ENCODE results near the gene SLC13A2.

SLC13A2 gene

DNA sequence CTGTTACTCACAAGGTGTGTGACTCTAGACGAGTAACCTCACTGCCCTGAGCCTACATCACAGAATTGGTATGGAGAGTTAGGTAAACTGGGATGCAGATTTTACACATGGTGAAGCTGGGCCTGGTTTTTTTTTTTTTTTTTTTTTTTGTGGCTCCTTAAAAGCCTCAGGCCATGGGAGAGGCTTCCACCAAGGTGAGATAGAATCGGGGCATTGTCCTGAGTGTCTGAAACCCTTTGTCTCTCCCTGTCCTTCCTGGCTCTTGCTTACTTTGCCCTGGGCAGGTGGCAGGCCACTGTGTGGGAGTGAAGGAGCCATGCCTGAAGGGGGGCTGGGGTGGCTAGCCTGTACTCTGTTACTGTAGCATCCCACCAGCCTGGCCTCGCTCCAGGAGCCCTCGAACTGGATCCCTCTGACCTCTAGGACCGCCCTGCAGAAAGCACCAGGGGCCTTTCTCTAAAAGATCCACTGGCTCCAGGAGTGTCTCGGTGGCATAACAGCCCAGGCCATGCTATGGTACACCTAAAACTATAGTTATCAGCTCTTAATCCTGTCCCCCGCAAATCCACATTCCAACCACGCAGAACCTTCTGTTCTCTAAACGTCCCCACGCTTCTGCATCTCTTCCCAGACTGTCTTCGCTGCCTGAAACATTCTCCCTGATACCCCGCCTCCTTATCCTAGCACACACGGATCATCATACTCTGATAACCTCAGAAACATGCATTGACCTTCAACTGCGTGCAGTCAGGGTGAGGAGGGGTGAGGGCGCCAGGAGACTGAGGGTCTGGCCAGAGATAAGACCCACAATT, 1.7 kb upstream of the SLC13A2 start:
- DNase-seq = no peak

- no peak for DNase-seq
Measured at GRCh38 chr17:28472871-28473497, 460 bp upstream of the SLC13A2 start.

DNA sequence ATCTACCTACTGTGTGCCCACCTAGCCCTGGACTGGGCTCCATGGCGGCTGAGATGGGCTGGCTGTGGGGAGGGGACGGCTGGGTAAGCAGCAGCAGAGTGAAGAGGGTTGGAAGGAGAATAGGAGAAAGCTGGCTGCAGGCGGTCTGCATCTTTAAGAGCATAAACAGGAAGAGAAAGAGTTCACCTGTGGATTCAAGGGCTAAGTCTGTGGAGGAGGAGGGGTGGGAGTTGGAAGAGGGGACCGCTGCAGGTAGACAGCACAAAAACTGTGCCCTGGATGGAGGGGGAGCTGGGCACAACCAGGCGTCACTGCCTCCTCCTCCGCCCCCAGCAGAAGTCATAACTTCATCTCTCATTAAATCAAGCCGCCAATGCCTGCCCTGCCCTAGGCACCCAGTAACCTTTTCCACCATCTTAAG, 677 bp downstream of the SLC13A2 start:
- DNase-seq = no peak

DNA sequence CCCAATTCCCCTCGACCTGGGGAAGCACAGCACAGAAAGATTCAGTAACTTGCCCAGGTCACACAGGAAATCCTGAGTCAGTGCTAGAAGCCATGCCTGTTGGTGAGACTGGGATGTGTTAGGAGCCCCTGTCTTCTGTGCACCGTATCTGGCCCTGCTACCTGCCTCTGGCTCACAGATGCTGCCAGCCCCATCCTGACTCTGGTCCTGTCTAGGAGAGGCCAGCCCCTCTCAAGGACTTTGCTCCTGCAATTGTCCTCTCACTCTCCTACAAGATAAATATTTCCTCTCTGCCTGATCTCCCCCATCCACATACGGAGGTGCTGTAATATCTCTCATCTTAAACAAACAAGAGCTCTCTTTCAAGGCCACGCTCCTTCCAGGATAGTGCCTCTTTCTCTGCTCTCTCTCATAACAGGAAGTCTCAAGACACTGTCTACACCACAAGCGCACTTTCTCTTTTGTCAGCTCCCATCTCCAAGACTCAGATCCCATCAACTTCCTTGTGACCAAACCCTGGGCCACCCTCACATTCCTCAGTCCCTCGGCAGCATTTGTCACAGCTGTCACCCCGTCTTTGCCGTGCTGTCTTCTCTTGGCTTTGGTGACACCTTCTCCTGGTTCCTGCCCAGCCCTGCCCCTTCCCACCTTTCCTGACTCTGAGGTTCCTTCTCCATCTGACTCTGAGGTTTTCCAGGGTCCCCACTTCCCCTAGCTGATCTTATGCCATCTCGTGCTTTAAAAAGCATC, 1.9 kb downstream of the SLC13A2 start:
- DNase-seq = no peak

- DNase-seq = no peak
Measured at GRCh38 chr17:28476076-28476865, 2.8 kb downstream of the SLC13A2 start.

GRCh38 chr17:28477928-28478327, 4.5 kb downstream of the SLC13A2 start:
- no peak for DNase-seq

- no peak for DNase-seq
Measured at GRCh38 chr17:28478712-28479615, 5.5 kb downstream of the SLC13A2 start.

GRCh38 chr17:28480278-28480677, 6.8 kb downstream of the SLC13A2 start:
- no peak for DNase-seq

GRCh38 chr17:28480799-28481571, 7.5 kb downstream of the SLC13A2 start:
- no peak for DNase-seq

DNA sequence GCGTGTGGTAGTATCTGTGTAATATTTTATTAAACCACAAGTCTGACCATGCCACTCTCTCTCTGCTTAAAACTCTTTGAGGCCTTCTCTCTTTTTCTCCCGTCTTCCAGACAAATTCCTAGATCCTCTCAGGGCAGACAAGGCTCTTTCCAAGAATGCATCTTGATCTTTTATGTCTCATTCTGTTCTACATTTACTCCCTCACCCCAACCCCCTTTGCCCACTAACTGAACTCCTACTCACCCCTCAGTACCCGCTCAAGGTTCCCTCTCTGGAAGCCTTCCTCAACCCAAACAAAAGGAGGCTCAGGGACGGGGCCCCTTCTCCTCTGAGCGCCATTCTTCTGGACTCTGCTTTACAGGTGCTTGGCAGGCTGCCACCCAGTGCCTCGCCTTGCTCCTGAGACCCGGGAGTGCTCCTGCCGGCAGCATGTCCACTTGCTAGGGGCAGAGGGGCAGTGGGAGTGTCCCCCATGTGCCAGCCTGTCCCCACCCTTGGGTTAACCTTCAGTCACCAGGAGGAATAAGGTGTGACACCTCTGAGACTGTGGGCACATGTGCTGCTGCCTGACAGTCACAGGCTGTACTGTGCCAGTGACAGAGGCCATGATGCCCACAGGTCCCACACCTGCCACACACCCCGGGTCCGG, 9.2 kb downstream of the SLC13A2 start:
- no peak for DNase-seq

- no peak for DNase-seq
Measured at GRCh38 chr17:28484296-28484695, 10.9 kb downstream of the SLC13A2 start.

DNA sequence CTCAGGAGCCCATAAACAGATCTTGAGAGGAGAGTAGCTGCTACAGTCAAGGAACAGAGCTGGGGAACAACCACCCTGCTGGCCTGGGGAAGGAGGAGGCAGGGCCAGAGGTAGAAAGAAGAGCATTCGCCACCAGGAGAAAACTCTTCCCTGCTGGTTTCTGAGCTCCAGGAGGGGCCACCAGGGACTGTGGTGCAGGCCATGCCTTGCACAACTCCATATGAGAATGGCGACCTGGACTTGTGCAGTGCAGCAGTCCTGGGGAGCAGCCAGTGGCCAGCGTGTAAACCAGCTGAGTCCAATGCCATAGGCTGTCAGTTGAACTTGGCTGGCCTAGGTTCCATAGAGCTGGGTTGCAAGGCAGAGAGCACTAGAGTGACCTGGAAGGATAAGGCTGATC, 11.6 kb downstream of the SLC13A2 start:
- DNase-seq = no peak

DNA sequence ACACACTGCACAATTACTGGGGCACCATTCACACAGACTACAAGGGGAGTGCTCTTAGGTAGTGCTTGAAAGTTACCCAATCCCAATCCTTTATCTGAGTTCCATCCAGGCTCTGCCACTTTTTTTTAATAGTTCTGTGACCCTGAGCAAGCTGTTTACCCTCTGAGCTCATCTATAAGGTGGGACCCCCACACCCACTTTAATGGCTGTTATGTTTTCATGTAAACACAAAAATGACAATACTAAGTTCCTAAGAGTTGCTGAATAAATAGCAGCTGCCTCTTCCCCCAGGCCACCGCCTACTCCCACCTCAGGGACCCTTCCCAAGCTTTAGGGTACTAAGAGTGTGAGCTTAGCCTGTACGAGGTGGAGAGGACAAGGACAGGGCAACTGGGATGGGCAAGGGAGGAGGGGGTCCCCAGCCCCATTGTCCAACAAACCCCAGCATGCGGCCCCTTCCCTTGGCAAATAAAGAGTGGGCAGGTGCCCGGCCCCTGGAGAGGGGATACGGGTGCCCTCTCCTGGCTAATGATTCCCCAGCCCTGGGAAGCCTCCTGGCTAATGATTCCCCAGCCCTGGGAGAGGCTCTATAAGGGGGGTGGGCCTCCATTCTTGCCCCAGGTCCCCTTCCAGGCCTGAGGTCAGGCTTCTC, 14.6 kb downstream of the SLC13A2 start:
- DNase-seq = no peak

GRCh38 chr17:28488533-28489276, 15.3 kb downstream of the SLC13A2 start:
- DNase-seq = no peak

- no peak for DNase-seq
Measured at GRCh38 chr17:28491286-28491685, 17.8 kb downstream of the SLC13A2 start.

DNA sequence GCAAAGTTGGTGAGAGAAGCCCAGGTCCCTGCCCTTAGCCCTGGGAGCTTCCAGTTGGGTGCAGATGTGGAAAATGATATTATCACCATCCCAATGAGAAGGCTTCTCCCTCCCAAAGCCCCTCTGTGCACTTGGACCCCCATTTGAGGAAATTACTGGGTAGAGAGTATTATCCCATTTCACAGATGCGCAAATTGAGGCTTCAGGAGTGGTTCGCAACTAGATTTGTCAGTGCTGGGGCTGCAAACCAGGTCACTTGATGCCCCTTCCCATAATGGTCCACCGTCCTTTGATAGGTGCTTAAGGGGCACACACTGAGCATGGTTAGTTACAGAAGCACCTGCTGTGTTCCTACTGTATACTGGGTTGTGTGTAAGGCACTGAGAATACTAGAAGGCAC, 18.4 kb downstream of the SLC13A2 start:
- no peak for DNase-seq

DNA sequence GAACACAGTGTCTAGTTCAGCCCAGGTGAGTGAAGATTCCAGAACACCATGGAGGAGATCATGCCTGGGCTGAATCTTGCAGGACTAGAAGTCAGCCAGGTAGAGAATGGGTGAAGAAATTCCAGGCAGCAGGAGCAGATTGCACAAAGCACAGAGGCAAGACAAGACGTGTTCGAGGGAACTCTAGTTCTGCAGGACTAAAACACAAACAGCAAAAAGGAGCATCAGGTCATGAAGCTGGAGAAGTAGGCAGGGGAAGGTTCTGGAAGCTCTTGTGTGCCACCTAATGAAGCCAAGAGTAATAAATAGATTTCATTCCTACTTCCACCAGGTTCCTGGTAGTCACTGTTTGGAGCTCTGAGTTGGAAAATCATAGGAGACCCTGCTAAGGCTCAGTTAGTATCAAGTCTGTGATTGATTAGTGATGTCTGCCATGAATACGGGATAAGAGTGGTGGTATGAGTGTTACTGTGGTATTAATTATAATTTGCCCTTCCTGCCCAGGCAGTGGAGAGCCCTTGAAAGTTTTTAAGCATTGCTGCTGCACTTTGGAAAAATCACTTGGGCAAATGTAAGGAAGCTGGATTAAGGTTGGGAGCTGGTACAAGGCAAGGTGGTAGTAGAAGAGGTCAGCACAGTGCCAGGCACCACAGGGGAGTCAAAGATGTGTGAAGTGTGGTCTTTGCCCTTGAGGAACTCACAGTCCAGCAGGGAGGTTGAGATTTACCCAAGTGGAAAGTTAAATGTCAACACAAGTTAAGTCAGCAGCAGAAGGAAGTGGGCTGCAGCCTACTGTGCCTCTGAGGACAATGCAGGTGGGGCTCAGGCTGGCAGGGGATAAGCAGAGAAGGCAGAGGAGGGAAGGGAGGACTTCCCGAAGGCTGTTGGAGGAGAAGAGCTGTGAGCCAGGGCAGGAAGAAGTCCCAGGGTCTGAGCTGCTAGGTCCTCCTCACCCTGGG, 19.2 kb downstream of the SLC13A2 start:
- no peak for DNase-seq

GRCh38 chr17:28493460-28493859, 20.0 kb downstream of the SLC13A2 start:
- DNase-seq = no peak

Measured in NCI-H1105 (cell line).